HEK293T (cell line): ENCODE results near the gene CASP12.

Source experiments
- ARNT ChIP-seq: fragments of 450-650 bp; IDR thresholded peaks from 2 replicates; pipeline ENCODE4 v1.6.1; 2017; ENCODE audit warnings: mild to moderate bottlenecking
- BHLHE40 ChIP-seq: fragments of 450-650 bp; IDR thresholded peaks from 2 replicates; pipeline ENCODE4 v1.6.1; 2016; ENCODE audit warnings: mild to moderate bottlenecking, moderate library complexity, borderline replicate concordance
- ELF4 ChIP-seq: fragments of 450-650 bp; IDR thresholded peaks from 2 replicates; pipeline ENCODE4 v1.6.1; 2017; ENCODE audit warnings: antibody characterized with exemption
- FOXA1 ChIP-seq: fragments of 450-650 bp; IDR thresholded peaks from 2 replicates; pipeline ENCODE4 v1.6.1; 2016; ENCODE audit warnings: mild to moderate bottlenecking
- FOXK2 ChIP-seq: fragments of 450-650 bp; IDR thresholded peaks from 2 replicates; pipeline ENCODE4 v1.6.1; 2016; ENCODE audit warnings: mild to moderate bottlenecking
- FOXM1 ChIP-seq: fragments of 450-650 bp; IDR thresholded peaks from 2 replicates; pipeline ENCODE4 v1.6.1; 2017; ENCODE audit warnings: mild to moderate bottlenecking, borderline replicate concordance
- L3MBTL2 ChIP-seq: fragments of 450-650 bp; conservative IDR thresholded peaks from 2 replicates; pipeline ENCODE4 v1.6.1; 2016; ENCODE audit warnings: mild to moderate bottlenecking
- LEF1 ChIP-seq: fragments of 450-650 bp; IDR thresholded peaks from 2 replicates; pipeline ENCODE4 v1.6.1; 2017; ENCODE audit warnings: mild to moderate bottlenecking, borderline replicate concordance
- NFRKB ChIP-seq: fragments of 450-650 bp; IDR thresholded peaks from 2 replicates; pipeline ENCODE4 v1.6.1; 2016; ENCODE audit warnings: mild to moderate bottlenecking, moderate library complexity
- SP1 ChIP-seq: fragments of 450-650 bp; IDR thresholded peaks from 2 replicates; pipeline ENCODE4 v1.6.1; 2017
- SUZ12 ChIP-seq: fragments of 450-650 bp; IDR thresholded peaks from 2 replicates; pipeline ENCODE4 v1.6.1; 2016; ENCODE audit warnings: mild to moderate bottlenecking
- TARDBP ChIP-seq: fragments of 450-650 bp; IDR thresholded peaks from 2 replicates; pipeline ENCODE4 v1.6.1; 2016
- ZNF384 ChIP-seq: fragments of 450-650 bp; IDR thresholded peaks from 2 replicates; pipeline ENCODE4 v1.6.1; 2016
- TF ChIP-seq, protein P1 (sequence below): fragments of 450-650 bp; IDR thresholded peaks from 2 replicates; pipeline ENCODE4 v1.6.1; 2016

DNA sequence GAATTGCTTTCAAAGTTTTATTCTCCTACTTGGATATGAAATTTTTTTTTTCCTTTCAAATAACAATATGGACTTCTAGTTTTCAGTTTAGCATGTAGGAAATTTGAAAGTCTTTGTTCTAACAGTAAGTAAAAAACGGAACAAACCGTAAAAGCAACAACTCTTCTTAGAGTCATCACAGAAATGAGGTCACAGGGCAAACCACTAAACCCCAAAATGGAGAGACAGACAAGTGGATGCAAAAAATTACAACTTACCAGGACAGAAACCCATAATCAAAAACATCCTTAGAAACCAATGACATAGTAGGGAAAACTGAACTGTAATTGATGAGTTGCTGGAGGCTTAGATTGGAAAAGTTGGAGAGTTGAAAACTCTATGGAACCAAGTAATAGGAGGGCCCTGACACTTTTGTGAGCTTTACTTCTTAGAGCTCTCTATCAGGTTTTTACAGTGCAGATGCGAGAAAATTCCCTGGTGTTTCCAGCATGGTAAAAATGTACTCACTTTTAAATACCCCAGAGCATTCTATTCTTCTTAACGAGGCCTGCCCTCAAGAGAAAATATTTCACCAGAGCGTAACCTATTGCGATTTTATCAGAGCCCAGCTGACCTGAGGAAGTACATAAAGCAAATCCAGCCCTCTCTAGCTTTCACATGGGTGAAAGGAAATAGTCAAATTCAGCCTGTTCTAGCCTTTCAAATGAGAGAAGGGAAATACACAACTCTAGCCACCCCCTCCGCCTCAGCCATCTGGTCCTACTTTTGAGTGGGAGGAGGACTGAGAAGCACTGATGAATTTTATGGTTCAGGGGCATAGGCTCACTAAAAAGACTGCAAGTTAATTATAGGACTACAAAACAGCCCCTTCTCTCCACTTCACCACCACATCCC is 39.1 kb downstream of the CASP12 start:
- TF ChIP-seq FOXA1 (no peak), LEF1 (no peak), FOXK2 (no peak), BHLHE40 (no peak), ELF4 (no peak), TARDBP (no peak), L3MBTL2 (no peak), SP1 (no peak), FOXM1 (no peak), SUZ12 (no peak), ARNT (no peak), NFRKB (no peak), ZNF384 (no peak)
- TF ChIP-seq, protein P1, sequence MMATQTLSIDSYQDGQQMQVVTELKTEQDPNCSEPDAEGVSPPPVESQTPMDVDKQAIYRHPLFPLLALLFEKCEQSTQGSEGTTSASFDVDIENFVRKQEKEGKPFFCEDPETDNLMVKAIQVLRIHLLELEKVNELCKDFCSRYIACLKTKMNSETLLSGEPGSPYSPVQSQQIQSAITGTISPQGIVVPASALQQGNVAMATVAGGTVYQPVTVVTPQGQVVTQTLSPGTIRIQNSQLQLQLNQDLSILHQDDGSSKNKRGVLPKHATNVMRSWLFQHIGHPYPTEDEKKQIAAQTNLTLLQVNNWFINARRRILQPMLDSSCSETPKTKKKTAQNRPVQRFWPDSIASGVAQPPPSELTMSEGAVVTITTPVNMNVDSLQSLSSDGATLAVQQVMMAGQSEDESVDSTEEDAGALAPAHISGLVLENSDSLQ, result no peak
